Stimulated activated CD4-positive, alpha-beta T cell treated with anti-CD3 and anti-CD28 coated beads, TNF-alpha, amount 100 ng/mL, for 4 hours (primary cell): ENCODE results near the gene LAMC2.

Experiments
- DNase-seq, 3 experiments: peaks; one replicate each; pipeline ENCODE4 v3.0.0-alpha.2; 2020; ENCODE audit warnings: low read depth in 3 of 3

Gene LAMC2

DNA sequence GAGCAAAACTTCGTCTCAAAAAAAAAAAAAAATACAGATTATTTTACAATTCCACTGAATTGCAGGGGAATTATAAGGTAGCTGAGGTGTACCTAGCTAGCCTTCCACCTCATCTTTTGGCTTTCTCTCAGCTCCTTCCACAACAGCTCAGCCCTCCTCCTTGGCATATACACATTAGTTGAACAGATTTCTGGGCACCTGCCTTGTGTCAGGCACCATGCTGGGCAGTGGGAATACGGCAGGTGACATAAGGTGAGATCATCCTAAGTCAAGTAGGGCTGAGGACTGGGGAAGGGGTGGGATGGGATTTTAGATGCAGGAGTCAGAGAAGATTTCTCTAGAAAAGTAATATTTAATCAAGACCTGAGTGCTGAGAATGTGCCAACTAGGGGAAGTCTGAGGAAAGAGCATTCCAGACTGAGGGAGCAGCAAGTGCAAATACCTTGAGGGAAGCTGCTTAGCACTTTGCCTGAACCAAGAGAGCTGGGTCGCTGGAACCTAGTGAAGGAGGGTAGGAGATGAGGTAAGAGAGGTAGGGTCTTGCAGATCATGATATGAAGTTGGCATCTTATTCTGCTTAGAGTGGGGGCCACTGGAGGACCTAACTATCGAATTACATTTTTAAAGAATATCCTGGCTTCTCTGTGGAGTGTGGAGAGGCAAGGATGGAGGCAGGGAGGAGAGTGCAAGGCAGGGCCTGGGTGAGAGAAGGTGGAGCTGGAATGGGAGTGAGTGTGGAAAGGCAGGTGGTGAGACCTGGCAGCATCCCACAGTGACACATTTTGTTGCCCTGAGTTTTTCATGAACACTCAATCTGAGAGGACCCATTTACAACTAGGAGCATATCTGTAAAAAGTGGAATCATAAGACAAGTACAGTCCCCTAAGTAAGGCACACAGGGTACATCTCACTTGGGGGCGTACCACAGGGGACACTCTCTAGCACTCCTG lies 28.2 kb downstream of the LAMC2 start:
- no peak for DNase-seq

DNA sequence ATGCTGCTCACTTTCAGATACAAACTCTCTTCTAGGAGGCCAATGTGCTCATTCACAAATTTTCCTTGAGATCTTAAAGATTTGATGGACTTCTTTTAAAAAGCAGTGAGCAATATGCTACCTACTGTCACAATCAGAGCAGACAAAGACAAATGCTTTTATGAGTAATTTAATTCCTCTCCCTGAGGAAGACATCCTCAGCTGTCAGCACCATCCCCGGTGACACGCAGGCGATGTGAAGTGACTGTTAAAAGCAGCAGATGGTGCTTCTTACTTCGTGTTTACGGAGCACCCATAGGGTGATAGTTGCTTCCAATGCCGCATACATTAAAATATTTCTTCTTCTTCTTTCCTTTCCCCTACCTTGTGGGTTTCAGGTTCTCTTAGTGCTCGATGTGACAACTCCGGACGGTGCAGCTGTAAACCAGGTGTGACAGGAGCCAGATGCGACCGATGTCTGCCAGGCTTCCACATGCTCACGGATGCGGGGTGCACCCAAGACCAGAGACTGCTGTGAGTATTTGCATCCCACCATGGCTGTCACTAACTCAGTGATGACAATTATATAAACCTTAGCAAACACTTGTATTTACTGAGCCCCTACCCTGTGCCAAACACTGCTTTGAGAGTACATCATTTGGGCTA lies 29.1 kb downstream of the LAMC2 start:
- no peak for DNase-seq

DNA sequence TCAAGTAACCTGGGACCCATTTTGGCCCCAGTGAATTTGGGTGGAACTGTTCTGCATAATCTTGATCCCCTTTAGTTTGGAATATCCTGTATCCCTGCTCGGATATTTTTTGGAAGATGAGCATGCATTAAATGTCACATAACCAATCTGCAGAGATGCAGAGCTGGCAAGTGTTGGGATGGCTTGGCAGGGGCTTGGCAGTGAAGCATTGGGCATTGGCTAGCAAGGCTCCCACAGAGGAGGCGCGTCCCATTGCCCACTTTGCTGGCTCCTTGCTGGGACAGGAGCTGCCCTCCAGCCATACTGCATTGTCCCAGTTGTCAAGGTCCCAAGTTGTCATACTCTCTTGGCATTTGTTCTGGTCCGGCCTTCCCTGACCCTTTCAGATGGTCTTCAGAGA lies 29.9 kb downstream of the LAMC2 start:
- DNase-seq, result no peak

DNA sequence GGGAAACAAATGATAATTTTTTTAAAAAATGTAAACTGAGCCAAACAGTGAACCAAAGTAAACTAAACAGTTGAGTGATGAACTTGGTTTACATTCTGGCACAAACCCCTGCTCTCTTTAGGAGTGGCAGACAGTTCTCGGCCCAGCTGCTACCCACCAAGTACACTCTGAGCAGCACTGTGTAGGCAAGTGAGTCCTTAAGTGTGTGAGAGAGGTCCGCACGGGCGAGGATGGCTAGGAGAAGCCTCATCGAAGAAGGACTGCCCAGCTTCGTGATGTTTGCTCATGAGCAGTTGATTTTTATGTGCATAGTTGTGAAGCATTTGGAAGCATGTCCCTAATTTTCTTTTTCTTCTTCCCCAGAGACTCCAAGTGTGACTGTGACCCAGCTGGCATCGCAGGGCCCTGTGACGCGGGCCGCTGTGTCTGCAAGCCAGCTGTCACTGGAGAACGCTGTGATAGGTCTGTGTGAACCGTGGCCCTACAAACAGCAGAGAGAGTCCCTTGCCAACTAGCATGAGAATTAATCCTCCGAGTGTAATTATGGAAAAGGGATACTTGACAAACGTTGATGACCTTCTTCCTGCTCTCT lies 32.1 kb downstream of the LAMC2 start:
- DNase-seq, result no peak

DNA sequence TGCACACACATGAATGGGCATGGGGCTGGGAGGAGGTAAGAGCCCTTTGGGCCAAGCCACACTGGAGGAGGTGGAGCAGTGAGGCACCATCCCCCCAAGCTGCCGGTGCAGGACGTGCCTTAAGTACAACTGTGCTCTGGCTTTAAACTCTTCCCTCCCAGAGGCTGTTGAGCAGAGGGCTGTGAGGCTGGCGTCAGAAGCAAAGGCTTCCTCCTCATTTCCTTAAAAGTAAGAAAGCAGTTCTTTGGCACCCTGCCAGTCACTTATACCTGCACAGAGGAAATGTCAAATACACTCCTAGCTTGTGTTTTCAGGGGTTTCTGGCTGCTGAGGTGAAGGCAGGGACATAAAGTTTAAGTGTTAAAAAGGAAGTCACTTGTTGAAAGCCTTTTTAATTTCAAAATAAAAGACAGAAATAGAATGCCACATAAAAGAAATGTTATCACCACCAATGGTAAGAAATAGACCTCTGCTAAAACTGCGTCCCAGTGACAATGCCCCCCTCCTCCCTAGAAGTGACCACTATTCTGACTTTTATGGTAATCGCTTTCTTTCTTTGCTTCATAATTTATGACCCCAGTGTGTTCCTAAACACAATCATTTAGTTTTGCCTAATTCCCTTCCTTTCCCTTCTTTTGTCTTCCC lies 33.0 kb downstream of the LAMC2 start:
- peak in 1 of 3 experiments; percentile 3 for DNase-seq

DNA sequence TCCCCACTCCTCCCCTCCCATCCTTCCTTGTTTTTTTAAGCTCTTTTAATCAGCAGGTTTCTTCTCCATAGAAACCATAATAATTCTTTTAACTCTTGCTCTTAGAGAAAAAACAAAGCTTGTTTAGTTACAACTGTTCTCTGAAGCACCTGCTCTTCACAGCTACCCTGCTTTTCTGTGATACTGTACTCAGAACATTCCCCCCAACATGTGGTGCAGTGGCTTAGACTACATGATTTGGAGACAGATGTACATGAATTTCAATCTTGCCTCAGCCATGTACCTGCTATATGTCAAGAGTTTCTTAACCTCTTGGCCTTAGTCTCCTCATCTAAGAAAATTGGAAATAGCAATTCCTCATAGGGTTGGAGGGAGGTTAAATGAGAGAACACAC lies 33.5 kb downstream of the LAMC2 start:
- no peak for DNase-seq

DNA sequence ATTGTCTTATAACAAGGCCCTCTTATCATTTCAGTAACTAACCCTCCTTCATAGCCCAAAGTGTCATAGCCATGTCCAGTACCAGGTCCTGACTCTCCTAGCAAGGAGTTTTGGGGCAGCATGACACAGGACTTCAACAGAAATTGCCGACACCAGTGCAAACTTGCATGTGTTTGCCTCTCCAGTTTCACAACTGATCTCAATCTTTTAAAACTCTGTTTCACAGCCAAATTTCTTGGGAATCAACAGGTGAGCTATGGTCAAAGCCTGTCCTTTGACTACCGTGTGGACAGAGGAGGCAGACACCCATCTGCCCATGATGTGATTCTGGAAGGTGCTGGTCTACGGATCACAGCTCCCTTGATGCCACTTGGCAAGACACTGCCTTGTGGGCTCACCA lies 36.8 kb downstream of the LAMC2 start:
- no peak for DNase-seq

DNA sequence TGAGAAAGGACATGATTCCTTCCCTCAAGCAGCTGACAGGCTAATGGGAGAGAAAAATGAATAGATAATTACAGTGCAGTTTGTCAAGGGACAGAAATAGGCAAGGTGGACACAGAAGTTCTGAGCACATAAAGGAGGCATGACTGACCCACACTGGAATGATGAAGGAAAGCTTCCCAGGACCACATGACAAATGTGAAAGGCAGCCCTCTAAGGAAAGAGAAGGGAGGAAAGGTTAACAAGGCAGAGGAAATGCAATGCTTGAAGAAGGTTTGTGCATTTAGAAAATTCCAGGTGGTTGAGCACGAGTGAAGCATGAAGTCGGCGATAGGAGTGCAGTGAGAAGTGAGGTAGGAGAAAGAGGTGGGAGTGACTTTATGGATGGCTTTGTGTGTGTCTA lies 37.4 kb downstream of the LAMC2 start:
- no peak for DNase-seq

DNA sequence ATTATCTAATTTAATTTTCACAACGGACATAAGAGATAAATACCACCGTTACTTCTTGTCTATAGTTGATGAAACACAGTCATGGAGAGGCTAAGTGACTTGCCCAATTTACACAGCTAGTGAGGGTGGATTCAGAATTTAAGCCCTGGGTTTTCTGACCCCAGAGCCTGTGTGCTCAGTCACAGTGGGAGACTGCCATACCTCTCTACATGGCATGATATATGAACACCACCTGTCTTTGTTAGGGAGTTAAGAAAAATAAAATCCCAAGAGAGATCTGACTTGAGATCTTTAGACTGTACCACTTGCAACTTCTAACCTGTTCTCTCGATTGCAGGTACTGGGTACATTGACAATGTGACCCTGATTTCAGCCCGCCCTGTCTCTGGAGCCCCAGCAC lies 40.3 kb downstream of the LAMC2 start:
- DNase-seq, result no peak

DNA sequence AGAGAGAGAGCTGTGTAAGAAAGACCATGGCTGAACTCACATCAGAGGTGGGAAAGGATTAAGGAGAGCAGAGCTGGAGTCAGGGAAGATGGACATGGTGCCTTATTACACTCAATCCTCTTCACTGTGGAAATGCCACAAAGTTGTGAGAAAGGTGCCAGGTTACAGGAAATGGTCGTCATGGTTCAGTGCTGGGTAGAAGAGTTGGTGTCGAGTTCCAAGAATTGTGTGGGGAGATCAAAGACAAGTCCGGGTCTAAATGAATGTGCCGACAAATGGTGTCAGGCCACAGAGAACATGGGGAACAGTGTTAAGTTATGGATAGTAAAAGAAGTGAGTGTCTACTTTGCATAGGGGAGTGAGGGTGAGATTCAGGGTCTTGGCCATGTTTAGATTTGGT lies 40.9 kb downstream of the LAMC2 start:
- no peak for DNase-seq

DNA sequence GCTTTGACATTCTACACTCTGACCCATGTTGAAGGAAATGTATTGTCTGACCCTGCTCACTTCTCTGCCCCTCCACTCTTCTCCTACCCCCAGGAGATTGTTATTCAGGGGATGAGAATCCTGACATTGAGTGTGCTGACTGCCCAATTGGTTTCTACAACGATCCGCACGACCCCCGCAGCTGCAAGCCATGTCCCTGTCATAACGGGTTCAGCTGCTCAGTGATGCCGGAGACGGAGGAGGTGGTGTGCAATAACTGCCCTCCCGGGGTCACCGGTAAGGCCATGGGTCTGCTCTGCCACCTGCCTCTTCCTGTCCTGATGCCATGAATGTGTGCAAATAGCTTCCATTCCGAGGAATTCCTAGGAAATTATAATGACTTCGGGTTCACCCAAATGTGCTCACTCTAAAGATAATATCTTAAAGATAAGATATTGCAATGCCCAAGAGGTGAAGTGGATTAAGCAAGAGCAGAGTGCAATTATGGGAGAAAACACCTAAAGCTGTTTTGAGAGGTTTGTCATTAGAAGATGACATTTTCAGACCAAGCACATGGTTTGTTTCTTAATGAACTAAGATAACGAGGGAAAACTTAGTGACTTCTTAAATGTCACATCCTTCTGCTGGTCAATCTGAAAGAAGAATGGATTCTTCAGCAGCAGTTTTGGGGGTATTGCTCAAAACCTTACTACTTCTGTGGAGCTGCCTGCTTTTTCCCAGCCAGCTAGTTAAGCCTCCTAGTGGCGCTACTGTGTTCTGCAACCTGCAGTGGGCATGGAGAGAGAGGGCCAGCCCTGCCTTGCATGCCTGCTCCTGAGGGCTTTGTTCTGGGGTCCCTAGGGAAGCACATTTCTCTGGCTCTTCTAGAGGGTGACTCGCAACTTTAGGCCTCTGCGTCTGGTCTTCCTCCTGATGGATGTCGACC lies 41.6 kb downstream of the LAMC2 start:
- DNase-seq, result peak in 1 of 3 experiments; percentile 3

DNA sequence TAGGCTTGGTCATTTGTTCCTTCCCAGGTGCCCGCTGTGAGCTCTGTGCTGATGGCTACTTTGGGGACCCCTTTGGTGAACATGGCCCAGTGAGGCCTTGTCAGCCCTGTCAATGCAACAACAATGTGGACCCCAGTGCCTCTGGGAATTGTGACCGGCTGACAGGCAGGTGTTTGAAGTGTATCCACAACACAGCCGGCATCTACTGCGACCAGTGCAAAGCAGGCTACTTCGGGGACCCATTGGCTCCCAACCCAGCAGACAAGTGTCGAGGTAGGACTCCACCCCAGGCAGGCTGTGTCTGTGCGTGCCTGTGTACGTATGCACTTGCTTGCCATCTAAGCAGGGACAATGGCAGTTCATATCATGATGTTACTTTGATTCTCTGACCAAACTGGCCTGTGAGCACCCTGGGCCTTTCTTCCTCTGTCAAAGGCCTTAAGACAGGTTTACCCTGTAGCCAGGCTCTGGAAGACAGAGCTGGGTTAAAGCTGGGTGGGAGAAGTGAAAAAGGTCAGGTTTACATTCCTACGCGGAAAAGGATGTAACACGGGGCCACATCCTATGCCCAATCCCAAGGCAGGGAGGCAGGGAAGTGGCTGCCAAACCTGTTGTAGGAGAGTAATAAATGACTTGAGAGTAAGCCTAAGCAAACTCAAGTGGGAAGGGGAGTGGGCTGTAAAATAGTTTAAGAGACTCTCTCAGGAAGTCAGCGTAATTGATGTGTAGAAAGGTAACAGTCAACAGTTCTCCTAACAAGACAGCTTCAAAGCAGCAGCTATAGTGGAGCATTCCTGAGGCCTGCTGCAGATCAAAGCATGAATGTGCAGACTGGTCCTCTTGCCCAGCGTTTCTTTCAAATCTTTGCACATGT lies 42.5 kb downstream of the LAMC2 start:
- DNase-seq, result no peak

DNA sequence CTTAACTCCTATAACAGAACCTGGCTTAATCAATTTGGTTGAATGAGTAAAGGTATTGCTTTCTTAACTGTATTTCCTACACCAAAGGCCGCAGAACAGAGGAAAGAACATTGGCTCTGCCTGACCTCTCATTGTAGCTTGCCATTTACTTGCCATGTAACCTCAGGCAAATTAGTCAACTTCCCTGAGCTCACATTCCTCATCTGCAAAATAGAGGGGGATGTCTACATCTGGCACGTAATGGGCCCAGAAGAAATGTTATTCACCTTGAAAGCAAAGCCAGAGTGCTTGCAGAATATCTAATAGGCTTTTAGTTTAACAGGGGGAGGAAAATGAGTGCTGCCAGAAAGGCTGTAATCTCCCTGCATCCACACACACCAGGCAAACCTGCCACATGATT lies 44.3 kb downstream of the LAMC2 start:
- no peak for DNase-seq

DNA sequence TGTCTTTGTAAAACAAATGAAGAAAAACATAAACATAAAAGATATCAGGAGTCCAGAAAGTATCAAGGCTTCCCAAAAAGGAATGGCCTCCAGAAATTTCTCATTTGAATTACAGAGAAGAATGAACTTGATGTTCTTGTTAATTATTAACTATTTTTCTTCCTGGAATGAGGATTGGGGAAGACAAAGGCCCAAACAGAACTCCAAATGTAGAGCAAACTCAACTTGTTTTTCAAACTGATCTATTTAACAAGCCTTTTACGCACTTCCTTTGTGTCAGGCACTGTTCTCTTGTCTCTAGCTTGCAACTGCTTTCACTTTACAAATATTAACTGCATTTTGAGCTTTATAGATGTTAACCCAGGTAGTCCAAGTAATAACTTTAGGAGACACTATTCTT lies 45.5 kb downstream of the LAMC2 start:
- DNase-seq, result no peak

DNA sequence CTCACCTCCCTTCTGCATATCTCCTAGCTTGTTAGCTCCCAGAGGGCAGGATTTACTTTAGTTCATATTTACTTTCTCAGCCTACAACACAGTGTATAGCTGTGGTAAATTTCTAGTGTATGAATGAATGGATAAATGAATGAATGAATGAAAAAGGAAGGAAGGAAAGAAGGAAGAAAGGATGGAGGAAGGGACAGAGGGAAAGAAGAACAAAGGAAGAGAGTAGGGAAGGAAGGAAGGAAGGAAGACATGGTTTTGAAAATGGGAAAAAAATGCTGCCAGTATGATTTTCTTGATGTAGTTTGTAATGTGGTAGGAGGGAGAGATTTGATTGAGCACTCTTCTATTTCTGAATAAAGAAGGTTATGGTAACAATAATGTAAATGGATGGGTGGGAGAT lies 47.0 kb downstream of the LAMC2 start:
- DNase-seq, result no peak

DNA sequence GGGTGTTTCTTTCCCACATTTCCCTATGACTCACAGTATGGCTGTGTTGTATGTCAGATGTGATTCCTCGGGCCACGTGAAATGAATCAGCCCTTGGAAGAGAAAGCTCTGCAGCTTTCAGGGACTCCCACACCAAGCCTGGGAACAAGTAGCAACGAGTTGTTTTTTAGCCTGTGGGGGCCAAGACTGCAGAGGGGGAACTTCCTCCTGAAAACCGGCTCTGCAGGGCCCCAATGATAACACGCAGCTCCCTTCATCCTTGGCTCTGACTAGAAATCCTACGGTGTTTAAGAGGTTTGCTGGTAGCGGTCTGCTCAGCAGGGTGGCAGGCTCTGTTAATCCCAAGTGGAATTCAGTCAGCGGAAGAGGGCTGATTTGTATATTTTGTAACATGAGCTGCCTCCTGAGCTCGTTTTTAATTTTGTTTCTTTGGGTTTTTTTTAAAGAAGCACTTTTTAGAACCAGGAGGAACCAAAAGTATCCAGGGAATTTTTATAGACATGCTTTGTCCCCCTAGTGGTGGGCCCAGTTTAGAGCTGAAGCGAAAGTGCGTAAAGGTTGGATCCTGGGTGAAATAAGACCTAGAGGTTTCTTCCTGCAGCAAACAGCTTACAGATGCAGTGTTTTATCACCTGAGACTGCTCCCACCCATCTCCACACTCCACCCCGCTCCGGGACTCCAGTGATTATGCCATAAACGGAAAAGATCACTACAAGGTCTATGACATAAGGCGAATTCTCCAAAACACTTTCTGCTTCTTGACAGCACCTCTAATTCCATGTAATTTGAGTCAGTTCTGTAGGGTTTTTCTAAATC lies 48.8 kb downstream of the LAMC2 start:
- DNase-seq, result no peak

DNA sequence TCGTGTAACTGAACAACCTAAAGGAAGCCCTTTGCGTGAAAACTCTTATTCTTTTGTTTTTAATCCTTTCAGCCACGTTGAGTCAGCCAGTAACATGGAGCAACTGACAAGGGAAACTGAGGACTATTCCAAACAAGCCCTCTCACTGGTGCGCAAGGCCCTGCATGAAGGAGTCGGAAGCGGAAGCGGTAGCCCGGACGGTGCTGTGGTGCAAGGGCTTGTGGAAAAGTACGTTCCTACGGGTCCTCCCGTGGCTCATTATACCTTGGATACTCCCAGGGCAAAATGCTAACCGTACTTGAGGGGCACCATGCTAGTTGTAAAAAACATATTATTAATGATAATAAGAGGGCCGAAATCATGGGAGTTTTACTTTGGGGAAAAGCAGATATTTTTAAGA lies 49.4 kb downstream of the LAMC2 start:
- no peak for DNase-seq

DNA sequence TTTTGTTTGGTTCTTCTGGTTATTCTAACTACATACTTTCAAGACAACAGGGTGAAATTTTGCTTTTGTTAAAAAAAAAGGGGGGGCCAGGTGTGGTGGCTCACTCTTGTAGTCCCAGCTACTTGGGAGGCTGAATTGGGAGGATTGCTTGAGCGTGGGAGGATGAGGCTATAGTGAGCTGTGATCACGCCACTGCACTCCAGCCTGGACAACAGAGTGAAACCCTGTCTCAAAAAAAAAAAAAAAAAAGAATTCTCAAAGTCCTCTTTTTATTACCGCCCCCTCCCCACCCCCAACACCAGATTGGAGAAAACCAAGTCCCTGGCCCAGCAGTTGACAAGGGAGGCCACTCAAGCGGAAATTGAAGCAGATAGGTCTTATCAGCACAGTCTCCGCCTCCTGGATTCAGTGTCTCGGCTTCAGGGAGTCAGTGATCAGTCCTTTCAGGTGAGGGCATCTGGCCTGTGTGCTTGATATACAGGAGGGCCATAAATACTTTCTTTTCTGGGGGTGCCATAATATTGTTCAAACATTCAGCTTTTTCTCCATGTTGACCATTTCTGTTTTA lies 50.2 kb downstream of the LAMC2 start:
- no peak for DNase-seq

DNA sequence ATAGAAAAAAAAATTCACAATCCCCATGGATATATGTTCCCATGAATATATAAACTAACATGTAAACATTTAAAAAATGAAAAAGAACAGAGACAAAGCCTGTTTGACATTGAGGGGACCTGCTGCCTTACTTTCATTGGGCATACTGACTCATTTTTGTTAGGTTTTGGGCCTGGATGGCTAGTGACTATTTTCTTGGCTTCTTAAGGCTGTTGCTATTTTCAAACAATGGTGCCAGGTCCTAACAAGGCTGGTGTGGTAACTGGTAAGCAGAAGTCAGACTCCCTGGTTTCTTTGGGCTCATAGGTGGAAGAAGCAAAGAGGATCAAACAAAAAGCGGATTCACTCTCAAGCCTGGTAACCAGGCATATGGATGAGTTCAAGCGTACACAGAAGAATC lies 51.0 kb downstream of the LAMC2 start:
- no peak for DNase-seq
